ENCODE data around the gene TRPM1.

TRPM1 gene

DNA sequence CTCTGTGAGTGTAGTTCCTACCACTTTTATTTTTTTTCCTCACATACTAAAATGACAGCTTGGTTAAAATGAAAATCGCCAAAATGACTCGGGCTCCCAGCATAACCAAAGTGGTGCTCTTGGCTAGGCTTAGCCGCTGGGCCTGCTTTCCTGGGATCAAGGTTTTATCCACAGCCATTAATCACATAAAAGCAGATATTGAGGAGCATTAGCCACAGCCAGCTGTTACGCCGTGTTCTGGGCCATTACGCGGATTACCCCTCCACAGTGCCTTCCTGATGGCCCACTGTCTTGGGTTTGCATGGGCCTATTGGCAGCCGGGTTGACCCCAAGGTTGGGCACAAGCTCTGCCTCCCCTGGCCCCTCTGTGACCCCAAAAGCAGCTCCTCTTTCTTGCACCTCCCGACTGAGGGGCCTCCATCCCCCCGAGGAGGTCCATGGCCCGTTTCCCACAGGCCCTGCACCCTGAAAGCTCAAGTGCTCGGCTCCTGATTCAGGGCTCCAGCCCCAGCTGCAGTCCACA is 30.4 kb upstream of the TRPM1 start:
- TF ChIP-seq CTCF (IDR thresholded peaks at IDR 0.05; ENCODE audit: borderline replicate concordance, insufficient read depth, low read depth, low read length): no peak
- H3K4me3 ChIP-seq (ENCODE audit: low read depth, low read length): no peak overlapping the region

- no peak for TF ChIP-seq CTCF (IDR thresholded peaks at IDR 0.05; ENCODE audit: borderline replicate concordance, insufficient read depth, low read depth, low read length)
- no peak overlapping the region for H3K4me3 ChIP-seq (ENCODE audit: low read depth, low read length)
Observed at GRCh38 chr15:31130576-31131237, 29.2 kb upstream of the TRPM1 start.

- TF ChIP-seq CTCF (IDR thresholded peaks at IDR 0.05; ENCODE audit: borderline replicate concordance, insufficient read depth, low read depth, low read length): no peak
- H3K4me3 ChIP-seq (ENCODE audit: low read depth, low read length): no peak overlapping the region
Observed at GRCh38 chr15:31129769-31130303, 28.3 kb upstream of the TRPM1 start.

GRCh38 chr15:31128919-31129768 is 27.6 kb upstream of the TRPM1 start:
- peak; percentile 97 for TF ChIP-seq CTCF (IDR thresholded peaks at IDR 0.05; ENCODE audit: borderline replicate concordance, insufficient read depth, low read depth, low read length)
- H3K4me3 ChIP-seq (ENCODE audit: low read depth, low read length): no peak overlapping the region

DNA sequence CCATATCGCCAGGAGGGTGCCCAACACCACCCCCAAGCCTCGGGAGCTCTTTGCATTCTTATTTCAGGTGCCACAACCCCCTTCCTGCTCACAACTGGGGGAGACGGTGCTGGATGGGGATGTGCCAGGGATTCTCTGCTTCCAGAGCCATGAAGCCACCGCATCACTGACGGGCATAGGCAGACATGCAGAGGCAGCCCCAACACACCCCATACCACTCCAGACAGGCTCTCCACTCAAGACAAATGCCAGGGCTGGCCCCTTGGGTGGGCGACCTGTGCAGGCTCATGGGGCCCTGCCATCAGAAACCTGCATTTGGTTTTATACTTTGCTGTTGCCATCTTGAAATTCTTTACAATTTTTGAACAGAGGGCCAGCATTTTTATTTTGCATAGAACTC is 27.0 kb upstream of the TRPM1 start:
- TF ChIP-seq CTCF (IDR thresholded peaks at IDR 0.05; ENCODE audit: borderline replicate concordance, insufficient read depth, low read depth, low read length): no peak

DNA sequence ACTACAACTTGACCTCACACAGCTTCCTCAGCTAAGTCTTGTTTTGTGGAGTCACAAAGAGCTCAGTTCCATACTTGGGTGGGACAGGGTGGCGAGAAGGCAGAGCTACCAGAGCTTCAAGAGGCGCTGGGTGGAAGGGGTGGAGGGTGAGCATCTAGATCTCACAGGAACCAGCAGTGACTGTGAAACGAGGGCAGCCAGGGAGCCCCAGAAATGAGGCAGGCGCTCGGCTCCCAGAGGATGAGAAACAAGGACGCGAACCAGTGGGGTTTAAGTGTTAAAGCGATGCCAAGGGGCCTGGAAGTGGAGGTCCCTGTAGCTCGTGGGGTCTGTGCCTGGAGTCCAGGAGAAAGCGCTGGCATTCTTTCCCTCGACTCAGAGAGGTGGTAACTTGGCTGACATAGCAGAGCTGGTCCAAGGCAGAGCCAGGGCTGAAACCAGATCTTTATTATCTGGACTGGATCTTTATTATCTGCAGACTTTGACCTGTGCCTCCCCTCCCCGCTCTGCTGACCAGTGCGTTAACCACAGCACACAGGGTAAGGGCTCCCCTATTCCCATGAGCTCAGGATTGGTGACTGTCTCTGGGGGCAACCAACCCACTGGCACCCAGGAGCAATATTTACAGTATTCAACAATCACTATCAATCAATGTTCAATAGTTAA is 26.2 kb upstream of the TRPM1 start:
- H3K4me3 ChIP-seq (ENCODE audit: low read depth, low read length): no peak overlapping the region
- TF ChIP-seq CTCF (IDR thresholded peaks at IDR 0.05; ENCODE audit: borderline replicate concordance, insufficient read depth, low read depth, low read length): no peak

More for the DNA sequence above, 27.0 kb upstream of the TRPM1 start:
- H3K4me3 ChIP-seq (ENCODE audit: low read depth, low read length): no peak overlapping the region

Measured in GM12875 (cell line).